GM21367 (cell line): ENCODE measurements around the gene CSRP3.

Source experiments
- ATAC-seq: cut with Tn5 transposase; IDR thresholded peaks from one replicate; pipeline ENCODE4 v1.9.1; 2021; ENCODE audit not compliant: unreplicated experiment

Gene CSRP3

DNA sequence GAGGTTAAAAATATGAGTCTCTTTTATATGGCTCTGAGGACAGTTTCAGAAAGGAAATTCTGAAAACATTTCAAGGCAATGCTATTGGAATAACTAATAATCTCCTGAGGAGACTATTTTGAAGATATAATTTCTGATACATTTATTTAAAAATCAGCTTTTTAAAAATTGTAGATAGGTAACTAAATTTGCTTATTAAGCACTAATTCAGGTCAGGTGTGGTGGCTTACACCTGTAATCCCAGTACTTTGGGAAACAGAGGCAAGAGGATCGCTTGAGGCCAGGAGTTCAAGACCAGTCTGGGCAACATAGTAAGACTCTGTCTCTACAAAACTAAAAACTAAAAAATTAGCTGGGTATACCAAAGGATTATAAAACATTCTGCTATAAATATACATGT, 67.8 kb downstream of the CSRP3 start:
- no peak for ATAC-seq
